ENCODE results near the gene CHST11.

Gene CHST11

GRCh38 chr12:104591257-104591885 is 134.6 kb downstream of the CHST11 start:
- no peak for DNase-seq

DNA sequence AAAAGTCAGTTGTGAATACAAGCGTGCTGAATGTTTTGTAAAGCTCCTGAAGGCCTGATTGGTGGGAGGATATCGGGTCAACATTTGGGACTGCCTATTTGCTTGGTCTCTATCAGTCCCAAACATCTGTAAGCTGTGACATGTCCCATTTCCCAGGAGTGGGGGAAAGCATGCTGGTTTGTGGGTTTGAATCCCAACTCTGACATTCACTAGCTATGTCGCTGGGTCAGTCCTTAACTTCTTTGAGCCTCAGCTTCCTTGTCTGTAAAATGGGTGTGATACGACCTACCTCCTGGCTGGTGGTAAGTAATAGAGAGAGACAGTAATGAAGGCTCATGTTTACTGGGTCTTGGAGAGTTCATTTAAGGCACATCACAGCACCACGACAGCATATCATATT is 136.7 kb downstream of the CHST11 start:
- no peak for DNase-seq

- no peak for DNase-seq
Measured at GRCh38 chr12:104596134-104596799, 139.5 kb downstream of the CHST11 start.

DNA sequence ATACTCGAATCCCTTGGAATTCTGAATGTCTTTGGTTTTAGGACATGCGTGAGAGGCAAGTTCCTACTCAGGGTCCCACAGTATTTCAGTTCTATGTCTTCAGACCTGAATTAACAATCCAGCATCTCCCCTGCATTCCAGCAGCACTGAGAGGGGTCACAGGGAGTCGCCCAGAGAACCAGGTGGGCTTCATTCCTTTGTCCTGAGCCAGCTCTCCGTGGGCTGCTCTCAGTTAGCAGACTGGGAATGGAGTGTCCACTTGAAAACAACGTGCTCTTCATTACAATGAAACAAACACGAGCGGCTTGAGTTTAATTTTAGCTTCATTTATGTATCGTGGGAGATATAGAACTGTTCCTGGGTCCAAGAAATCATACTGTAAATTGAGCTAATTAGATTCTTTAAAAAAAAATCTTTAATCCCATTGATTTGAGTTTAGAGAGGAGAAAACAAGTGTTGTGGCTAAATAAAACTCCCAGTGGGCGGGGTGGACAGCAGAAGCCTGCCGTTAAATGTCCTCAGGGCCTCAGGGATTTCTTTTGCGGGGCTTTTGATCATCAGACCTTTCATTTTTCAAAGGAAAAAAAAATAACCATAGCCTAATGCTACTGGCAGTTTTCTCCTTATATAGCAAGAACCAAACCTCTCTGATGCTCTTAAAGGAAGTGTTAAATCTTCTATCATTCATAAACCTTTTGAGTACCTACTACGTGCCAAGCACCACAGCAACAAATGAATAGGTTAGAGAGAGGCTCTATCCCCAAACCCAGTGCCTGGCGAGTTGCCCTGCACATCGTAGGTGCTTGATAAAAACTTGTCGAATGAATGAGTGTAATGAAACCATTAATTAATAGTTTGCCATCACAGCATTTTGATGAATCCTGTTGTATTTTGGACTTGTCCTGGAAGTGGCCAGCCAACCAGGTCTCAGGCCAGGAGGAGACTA is 140.4 kb downstream of the CHST11 start:
- no peak for DNase-seq

- DNase-seq, result no peak
Measured at GRCh38 chr12:104598342-104599271, 141.9 kb downstream of the CHST11 start.

DNA sequence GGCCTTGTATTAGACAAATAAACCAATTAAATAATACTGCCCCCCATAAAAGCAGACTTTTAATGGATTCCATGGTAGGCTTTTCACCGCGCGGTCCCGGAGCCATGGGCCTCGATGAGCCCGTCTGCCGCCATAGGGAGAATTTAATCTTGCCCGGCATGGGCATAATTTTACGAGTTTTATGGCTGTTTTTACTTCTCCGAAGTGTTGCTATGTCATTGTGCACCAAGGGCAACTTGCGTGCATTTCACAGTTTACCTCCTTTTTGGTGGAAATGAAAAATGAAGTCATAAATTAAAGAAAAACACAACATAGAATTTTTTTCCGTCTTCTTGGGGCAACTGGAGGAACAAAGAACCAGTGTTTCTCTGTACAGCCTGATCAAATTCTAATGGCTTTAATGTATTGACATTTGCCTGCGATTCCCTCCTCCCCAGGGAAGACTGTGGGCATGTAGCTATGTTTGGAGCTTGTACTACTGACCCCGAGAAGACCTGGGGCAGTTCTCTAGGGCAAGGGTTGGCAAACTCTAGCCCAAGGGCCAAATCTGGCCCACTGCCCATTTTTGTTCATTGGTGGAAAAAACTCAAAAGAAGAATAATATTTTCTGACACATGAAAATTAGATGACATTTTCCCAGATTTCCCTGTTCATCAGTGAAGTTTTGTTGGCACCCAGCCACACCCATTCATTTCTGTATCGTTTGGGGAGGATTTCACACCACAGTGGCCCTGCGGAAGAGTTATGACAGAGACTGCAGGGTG is 142.7 kb downstream of the CHST11 start:
- DNase-seq, result no peak

GRCh38 chr12:104600036-104600712 is 143.4 kb downstream of the CHST11 start:
- no peak for DNase-seq

- no peak for DNase-seq
Measured at GRCh38 chr12:104600790-104601739, 144.3 kb downstream of the CHST11 start.

DNA sequence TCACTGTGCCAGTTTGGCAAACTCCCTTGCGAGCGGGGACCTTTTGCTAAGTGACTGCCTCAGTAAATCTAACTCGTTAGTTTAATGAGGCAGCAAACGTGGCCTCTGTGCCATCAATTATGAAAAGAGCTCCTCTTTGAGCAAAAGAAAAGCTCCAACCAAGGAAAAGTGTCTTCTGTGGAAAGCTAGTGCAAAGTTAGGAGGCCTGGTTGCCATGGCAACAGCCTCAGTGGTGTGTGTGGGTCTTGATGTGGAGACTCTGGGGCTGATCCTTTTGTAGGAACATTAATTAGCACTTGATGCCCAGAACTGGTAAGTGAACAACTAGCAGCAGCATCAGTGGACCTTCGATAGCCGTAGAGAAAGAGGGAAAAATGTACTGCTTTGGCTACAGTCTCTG is 145.7 kb downstream of the CHST11 start:
- DNase-seq, result no peak

- DNase-seq, result no peak
Measured at GRCh38 chr12:104602896-104603295, 146.1 kb downstream of the CHST11 start.

- no peak for DNase-seq
Measured at GRCh38 chr12:104603545-104603973, 146.8 kb downstream of the CHST11 start.

GRCh38 chr12:104604070-104604994 is 147.6 kb downstream of the CHST11 start:
- DNase-seq, result peak; percentile 26

- no peak for DNase-seq
Measured at GRCh38 chr12:104604995-104605675, 148.4 kb downstream of the CHST11 start.

DNA sequence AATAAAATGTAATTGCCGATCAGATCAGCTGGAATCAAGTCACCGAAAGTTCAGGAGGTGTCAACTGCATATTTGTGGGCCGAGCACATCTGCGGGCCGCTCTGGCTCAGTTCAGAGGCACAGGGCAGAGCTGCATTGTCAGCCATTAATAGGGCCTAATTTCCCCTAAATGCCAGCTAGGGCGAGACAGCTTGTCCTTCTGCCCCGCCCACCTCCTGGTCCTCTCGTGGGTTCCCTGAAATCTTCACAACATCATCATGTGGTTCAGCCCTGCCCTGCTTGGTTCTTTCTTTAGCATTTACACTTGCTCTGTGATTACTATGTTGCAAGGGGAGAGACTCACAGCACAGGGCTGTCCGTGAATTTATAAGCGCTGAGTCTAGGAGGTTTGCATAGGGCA is 148.9 kb downstream of the CHST11 start:
- no peak for DNase-seq

- no peak for DNase-seq
Measured at GRCh38 chr12:104608998-104609397, 152.2 kb downstream of the CHST11 start.

GRCh38 chr12:104609445-104609844 is 152.7 kb downstream of the CHST11 start:
- no peak for DNase-seq

GRCh38 chr12:104610513-104611235 is 153.9 kb downstream of the CHST11 start:
- DNase-seq, result no peak

Data from stimulated activated CD4-positive, alpha-beta T cell treated with anti-CD3 and anti-CD28 coated beads, Interleukin-4, amount 100 ng/mL, for 1 hour (primary cell).